WI38 (cell line): ENCODE measurements around the gene AATF.

Experiments used
- H3K4me3 ChIP-seq: 2 replicates; pipeline ENCODE4 v1.5.1; 2011; ENCODE audit warnings: low read depth, mild to moderate bottlenecking, control low read depth, low read length
- CTCF ChIP-seq: IDR thresholded peaks from 2 replicates; pipeline ENCODE4 v1.5.1; 2012; ENCODE audit warnings: low read depth, mild to moderate bottlenecking, control low read depth, low read length

AATF gene

GRCh38 chr17:37088913-37089312 is 140.2 kb downstream of the AATF start:
- no peak; the same call in 1 of the 2 replicates for TF ChIP-seq CTCF
- no peak overlapping the region for H3K4me3 ChIP-seq

GRCh38 chr17:37089956-37090355 is 141.2 kb downstream of the AATF start:
- TF ChIP-seq CTCF: no peak
- no peak overlapping the region for H3K4me3 ChIP-seq

DNA sequence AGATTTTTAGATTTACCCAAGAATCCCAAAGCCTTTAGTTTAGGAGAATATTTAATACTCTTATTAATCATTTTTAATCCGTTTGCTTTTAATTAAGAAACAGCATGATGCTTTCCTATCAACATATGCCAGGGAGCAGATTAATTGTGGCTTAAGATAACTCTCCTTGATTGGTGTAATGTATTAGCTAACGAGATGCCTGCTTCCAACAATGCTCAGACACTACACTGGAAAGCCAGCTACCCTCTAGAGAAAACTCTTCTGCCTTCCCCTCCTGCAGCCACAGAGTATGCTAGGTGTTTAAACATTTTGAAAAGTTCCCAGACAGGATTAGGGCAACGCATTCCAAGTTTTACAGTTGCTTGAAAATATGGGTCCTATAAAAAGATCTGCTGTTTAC is 142.2 kb downstream of the AATF start:
- TF ChIP-seq CTCF: no peak
- no peak overlapping the region for H3K4me3 ChIP-seq

- no peak for TF ChIP-seq CTCF
- H3K4me3 ChIP-seq: no peak overlapping the region
Observed at GRCh38 chr17:37092071-37092470, 143.3 kb downstream of the AATF start.

- no peak overlapping the region for H3K4me3 ChIP-seq
- TF ChIP-seq CTCF: no peak
Observed at GRCh38 chr17:37092701-37093100, 143.9 kb downstream of the AATF start.

DNA sequence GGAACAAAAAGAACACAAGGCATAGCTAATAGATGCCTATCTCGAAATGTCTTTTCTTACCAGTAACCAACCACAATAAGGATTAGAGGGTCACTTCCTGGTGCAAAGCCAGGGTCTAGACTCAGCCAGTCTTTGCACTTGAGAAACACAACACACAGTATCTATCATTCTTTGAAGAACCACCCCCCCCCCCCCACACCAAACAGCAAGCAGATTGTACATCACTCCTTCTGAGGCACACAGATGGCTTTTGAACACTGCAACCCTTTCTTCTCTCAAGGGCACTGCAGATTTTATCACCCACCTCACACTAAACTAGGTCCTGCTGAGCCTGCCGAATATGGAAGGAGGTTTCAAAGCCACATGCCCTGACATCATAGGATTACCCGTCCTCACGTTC is 145.6 kb downstream of the AATF start:
- no peak overlapping the region for H3K4me3 ChIP-seq
- TF ChIP-seq CTCF: no peak

- no peak for TF ChIP-seq CTCF
- H3K4me3 ChIP-seq: no peak overlapping the region
Observed at GRCh38 chr17:37096071-37096470, 147.3 kb downstream of the AATF start.
